HG02981 (cell line): ENCODE measurements around the gene SNRPF.
"Not testable (repeated sequence)": the region's sequence is repeated elsewhere in the genome, so short reads cannot be mapped to it uniquely, and the experiment has no call there.

Source experiments
- ATAC-seq: cut with Tn5 transposase; IDR thresholded peaks from one replicate; pipeline ENCODE4 v1.9.1; 2021; ENCODE audit warnings: mild to moderate bottlenecking, moderate library complexity; ENCODE audit not compliant: unreplicated experiment

The SNRPF gene

GRCh38 chr12:95858451-95859343, at the start of gene SNRPF:
TSS of gene SNRPF (plus strand) at chr12:95858952. CDS start at chr12:95859074, 122 bp downstream.
- peak; percentile 99 for ATAC-seq

DNA sequence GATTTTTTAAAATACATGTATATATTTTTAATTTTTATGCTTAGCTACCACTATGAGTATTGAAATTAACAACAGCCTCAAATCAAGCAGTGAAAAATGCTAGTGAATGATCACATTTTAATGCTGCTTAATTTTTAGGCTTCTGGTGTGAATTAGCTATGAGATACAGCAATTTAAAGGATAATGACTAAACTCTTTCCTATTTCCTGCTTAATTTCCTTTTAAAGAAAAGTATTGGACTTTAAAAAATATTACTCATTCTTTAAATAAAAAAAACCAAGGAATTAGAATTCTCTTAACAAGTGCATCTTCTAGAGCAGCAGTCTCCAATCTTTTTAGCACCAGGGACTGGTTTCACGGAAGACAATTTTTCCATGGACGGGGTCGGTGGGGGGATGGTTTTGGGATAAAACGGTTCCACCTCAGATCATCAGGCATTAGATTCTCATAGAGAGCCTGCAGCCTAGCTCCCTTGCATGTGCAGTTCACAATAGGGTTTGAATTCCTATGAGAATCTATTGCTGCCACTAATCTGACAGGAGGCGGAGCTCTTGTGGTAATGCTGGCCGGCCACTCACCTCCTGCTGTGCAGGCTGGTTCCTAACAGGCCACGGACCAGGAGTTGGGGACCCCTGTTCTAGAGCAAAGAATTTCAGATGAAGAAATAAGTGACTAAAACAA, 49.6 kb upstream of the SNRPF start:
- no peak for ATAC-seq

DNA sequence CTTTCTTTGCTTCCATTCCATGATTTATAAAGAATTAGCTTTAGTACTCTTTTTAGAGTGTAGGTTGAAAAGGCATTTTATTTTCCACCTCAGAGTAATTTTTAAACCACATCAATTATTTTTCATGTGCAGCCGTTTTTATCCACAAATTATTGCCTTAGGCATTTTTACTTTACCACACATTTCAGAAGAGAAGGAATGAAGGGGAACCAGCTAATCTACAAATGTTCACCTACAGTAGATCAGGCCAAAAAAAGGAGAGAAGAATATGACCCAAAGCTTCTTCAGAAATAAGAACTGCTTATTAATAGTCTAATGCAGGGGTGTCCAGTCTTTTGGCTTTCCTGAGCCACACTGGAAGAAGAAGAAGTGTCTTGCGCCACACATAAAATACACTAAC, 48.3 kb upstream of the SNRPF start:
- ATAC-seq, result no peak

GRCh38 chr12:95812155-95812554, 46.6 kb upstream of the SNRPF start:
- ATAC-seq, result not testable (repeated sequence)

DNA sequence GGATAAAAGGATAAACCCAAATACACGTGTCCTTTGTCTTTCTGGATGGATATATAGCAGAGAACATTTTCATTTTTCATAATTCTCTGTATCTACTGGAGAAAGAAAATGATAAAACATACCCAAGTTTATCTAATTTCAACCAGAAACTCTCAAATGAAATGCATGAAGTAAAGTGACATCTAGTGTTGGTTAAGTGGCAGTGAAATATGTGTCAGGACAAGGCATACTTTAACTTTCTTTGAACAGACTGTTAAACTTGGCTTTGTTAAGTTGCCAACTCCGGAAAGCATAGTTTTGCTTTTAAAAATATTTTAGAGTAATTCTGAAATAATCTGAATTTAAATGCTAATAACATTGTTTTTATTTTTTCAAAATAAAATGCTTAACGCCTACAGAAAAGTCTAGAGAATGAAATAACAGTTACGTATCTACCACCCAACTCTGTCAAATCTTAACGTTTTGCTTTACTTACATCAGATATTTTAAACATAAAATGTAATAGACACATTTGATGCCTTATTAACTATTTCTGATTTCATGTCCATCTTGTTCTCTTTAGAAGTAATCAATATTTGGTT, 43.0 kb upstream of the SNRPF start:
- ATAC-seq, result no peak

- no peak for ATAC-seq
These were observed 38.6 kb upstream of the SNRPF start for GRCh38 chr12:95820096-95820703.

- no peak for ATAC-seq
These were observed 29.4 kb upstream of the SNRPF start for GRCh38 chr12:95829395-95829794.

DNA sequence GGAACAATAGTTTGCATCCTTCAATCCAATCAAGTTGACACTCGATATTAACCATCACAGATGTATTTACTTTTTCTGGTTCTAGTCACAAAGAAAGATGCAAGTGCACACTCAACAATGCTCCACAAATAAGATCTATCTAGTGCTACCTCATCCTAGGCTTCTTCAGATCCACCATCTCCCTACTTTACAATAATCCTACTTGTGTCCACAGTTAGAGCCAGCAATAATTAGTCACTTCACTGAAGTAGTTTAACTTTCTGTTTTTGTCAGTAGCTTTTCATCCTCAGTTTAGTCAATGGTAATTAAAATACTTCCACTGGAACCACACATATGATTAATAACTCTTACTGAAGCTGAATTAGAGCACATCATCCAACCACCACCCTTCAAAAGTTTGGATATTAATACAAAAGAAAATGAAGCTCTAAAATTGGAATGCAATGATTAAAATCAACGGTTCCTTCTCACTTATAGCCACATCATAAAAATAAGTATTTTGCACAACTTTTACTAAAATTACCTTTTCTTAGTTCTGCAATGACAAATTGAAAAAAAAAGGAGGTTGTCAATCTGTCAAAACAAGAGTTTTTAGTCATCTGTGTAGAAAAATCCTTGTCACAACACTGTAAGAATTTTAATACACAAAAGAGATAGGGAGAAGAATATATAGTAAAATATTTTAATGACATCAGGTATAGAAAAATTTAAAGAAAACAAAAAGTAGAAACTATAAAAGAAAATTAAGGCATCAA, 28.2 kb upstream of the SNRPF start:
- no peak for ATAC-seq

DNA sequence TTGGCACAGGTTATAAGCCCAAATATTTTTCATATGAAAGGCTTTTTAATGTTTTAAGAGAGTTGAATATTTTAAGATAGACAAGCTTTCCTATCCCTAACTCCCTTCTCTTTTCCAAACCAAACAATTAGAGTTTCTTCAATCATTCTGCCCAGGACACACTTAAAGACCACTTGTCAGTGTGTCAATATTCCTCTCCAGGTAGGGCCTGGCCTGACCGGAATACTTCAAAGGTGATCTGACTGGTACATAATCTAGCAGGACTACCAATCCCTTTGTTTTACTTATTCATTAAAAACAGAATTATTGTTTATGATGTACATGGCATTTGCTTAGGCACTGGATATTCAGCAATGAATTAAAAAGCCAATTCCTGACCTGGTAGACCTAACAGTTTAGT, 24.2 kb upstream of the SNRPF start:
- ATAC-seq, result no peak

GRCh38 chr12:95836185-95836609, 22.6 kb upstream of the SNRPF start:
- no peak for ATAC-seq

DNA sequence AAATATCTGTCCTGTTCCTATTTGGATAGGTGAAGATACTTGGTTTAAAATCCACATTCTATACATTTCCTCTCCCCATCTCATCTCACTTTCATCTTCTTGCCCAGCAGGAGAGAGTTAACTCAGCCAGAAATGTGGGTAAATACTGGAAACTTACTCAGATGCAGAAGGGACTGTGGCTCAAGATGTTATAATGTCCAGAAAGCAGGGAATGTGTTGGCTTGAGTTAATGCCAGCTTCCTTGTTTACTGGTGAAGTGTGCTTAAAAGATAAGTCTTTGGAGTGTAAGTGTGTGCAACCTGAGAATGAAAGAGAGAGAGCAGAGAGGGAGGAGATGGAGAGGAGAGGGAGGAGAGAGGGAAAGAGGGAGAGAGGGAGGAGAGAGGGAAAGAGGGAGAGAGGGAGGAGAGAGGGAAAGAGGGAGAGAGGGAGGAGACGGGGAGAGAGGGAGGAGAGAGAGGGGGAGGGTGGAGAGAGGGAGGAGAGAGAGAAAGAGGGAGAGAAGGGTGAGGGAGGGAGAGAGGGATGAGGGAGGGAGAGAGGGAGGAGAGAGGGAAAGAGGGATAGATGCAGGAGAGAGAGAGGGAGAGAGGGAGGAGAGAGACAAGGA, 22.0 kb upstream of the SNRPF start:
- ATAC-seq, result no peak

- ATAC-seq, result no peak
These were observed 21.3 kb upstream of the SNRPF start for GRCh38 chr12:95837240-95838038.

DNA sequence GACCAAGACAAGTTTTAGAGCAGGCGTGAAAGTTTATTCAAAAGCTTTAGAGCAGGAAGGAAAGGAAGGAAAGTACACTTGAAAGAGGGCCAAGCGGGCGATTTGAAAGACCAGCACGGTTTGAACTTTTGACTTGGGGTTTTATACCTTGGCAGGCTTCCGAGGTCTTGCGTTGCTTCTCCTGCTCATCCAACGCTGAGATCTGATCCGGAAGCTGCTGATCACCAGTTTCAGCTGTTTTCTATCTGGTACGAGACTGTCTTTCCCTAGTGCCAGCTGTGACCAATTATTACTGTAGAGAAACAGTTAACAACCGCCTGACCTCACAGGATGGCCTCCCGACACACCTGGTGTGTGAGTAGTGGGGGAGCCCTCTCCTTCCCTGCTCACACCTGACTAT, 20.6 kb upstream of the SNRPF start:
- ATAC-seq, result no peak

DNA sequence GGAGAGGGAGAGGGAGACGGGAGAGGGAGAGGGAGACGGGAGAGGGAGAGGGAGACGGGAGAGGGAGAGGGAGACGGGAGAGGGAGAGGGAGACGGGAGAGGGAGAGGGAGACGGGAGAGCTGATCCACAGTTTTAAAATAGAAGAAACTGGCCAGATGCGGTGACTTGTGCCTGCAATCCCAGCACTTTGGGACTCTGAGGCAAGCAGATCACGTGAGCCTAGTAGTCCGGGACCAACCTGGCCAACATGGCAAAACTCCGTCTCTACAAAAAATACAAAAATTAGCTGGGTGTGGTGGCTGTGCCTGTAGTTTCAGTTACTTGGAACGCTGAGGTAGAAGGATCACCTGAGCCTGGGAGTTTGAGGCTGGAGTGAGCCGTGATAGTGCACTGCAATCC, 16.3 kb upstream of the SNRPF start:
- not testable (repeated sequence) for ATAC-seq

GRCh38 chr12:95848575-95849388, 10.0 kb upstream of the SNRPF start:
- no peak for ATAC-seq

DNA sequence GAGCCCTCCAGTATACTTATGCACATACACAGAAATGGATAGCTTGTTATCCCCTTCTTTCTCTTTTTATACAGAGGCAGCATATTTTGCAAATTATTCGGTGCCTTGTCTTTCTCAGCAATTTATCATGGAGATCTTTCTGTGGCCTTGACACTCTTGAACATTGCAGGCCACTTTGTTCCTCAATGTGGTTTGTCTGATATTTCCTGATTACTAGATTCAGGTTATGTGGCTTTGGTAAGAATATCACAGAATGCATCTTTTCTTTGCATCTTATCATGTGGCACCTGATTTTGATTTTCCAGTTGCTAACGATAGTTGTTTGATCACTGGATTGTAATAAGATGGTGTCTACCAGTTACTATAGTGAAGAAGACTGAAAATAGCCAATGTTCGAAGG, 7.1 kb upstream of the SNRPF start:
- no peak for ATAC-seq

DNA sequence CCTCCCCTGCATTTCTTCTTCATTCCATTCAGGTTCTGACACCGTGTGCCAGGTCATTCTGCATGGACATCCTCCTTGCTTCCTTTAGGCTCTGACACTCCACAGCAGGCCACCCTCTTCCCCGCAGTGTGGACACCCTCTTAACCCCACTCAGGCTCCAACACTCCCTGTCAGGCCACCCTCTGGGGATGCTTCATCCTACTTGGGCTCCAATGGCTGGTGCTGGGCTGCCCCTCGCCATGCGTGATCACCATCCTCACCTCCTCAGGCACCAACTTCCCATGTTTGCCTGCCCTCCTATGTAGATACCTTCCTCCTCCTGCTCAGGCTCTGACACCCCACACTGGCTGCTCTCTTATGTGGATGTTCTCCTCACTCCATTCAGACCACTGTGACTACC, 6.6 kb upstream of the SNRPF start:
- ATAC-seq, result no peak

DNA sequence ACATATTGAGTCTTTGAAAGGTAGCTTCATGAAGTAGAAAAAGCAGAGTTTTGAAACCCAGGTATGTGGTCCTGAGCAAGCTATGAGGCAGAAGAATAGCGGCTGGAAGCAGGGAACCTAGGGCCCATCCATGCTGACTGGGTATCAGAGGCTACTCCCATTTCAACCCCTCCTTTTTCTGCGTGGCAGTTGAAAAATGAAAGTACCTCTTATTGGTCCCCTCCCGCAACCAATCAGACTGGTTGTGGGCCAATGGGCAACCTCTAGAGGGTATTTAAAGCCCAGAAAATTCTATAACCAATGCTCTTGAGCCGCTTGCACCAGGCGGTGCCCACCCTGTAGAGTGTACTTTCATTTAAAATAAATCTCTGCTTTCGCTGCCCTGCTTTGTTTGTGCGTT, 1.6 kb upstream of the SNRPF start:
- ATAC-seq, result no peak

- ATAC-seq, result no peak
These were observed 953 bp upstream of the SNRPF start for GRCh38 chr12:95857799-95858198.
